ENCODE data around the gene ABTB2.

The ABTB2 gene

GRCh38 chr11:34213366-34213765 lies 144.4 kb downstream of the ABTB2 start:
- peak; percentile 16 for DNase-seq
- in situ Hi-C loops (cut with HindIII; ENCODE audit: low pct_ligation_motif_present, low pct_unique_long_range_greater_than_20kb, low sequenced_read_pairs): no loop called here

- in situ Hi-C loops (cut with HindIII; ENCODE audit: low pct_ligation_motif_present, low pct_unique_long_range_greater_than_20kb, low sequenced_read_pairs): no loop called here
- no peak for DNase-seq
Observed at GRCh38 chr11:34212566-34212965, 145.2 kb downstream of the ABTB2 start.

GRCh38 chr11:34209809-34210208 lies 148.0 kb downstream of the ABTB2 start:
- peak; percentile 31 for DNase-seq
- in situ Hi-C loops (cut with HindIII; ENCODE audit: low pct_ligation_motif_present, low pct_unique_long_range_greater_than_20kb, low sequenced_read_pairs): no loop called here

- DNase-seq: peak; percentile 16
Observed at GRCh38 chr11:34208266-34209135, 149.3 kb downstream of the ABTB2 start.

GRCh38 chr11:34207487-34208180 lies 150.2 kb downstream of the ABTB2 start:
- in situ Hi-C loops (cut with HindIII; ENCODE audit: low pct_ligation_motif_present, low pct_unique_long_range_greater_than_20kb, low sequenced_read_pairs): no loop called here
- DNase-seq: no peak

More at GRCh38 chr11:34208266-34209135, 149.3 kb downstream of the ABTB2 start:
- in situ Hi-C loops (cut with HindIII; ENCODE audit: low pct_ligation_motif_present, low pct_unique_long_range_greater_than_20kb, low sequenced_read_pairs): no loop called here

- DNase-seq: no peak
- in situ Hi-C loops (cut with HindIII; ENCODE audit: low pct_ligation_motif_present, low pct_unique_long_range_greater_than_20kb, low sequenced_read_pairs): no loop called here
Observed at GRCh38 chr11:34206407-34207300, 151.2 kb downstream of the ABTB2 start.

- no peak for DNase-seq
- in situ Hi-C loops (cut with HindIII; ENCODE audit: low pct_ligation_motif_present, low pct_unique_long_range_greater_than_20kb, low sequenced_read_pairs): no loop called here
Observed at GRCh38 chr11:34205326-34206035, 152.3 kb downstream of the ABTB2 start.

- peak; percentile 95 for DNase-seq
- in situ Hi-C loops (cut with HindIII; ENCODE audit: low pct_ligation_motif_present, low pct_unique_long_range_greater_than_20kb, low sequenced_read_pairs): no loop called here
Observed at GRCh38 chr11:34204396-34205279, 153.2 kb downstream of the ABTB2 start.

GRCh38 chr11:34203377-34203871 lies 154.4 kb downstream of the ABTB2 start:
- in situ Hi-C loops (cut with HindIII; ENCODE audit: low pct_ligation_motif_present, low pct_unique_long_range_greater_than_20kb, low sequenced_read_pairs): no loop called here
- DNase-seq: no peak

GRCh38 chr11:34201129-34201528 lies 156.7 kb downstream of the ABTB2 start:
- no peak for DNase-seq
- in situ Hi-C loops (cut with HindIII; ENCODE audit: low pct_ligation_motif_present, low pct_unique_long_range_greater_than_20kb, low sequenced_read_pairs): no loop called here

GRCh38 chr11:34199525-34199924 lies 158.3 kb downstream of the ABTB2 start:
- in situ Hi-C loops (cut with HindIII; ENCODE audit: low pct_ligation_motif_present, low pct_unique_long_range_greater_than_20kb, low sequenced_read_pairs): no loop called here

GRCh38 chr11:34198523-34198922 lies 159.3 kb downstream of the ABTB2 start:
- no peak for DNase-seq
- in situ Hi-C loops (cut with HindIII; ENCODE audit: low pct_ligation_motif_present, low pct_unique_long_range_greater_than_20kb, low sequenced_read_pairs): no loop called here

More at GRCh38 chr11:34199525-34199924, 158.3 kb downstream of the ABTB2 start:
- DNase-seq: no peak

- DNase-seq: no peak
- in situ Hi-C loops (cut with HindIII; ENCODE audit: low pct_ligation_motif_present, low pct_unique_long_range_greater_than_20kb, low sequenced_read_pairs): no loop called here
Observed at GRCh38 chr11:34197256-34197655, 160.6 kb downstream of the ABTB2 start.

GRCh38 chr11:34194576-34195335 lies 163.1 kb downstream of the ABTB2 start:
- in situ Hi-C loops (cut with HindIII; ENCODE audit: low pct_ligation_motif_present, low pct_unique_long_range_greater_than_20kb, low sequenced_read_pairs): no loop called here
- no peak for DNase-seq

GRCh38 chr11:34192481-34193401 lies 165.1 kb downstream of the ABTB2 start:
- DNase-seq: peak; percentile 88
- in situ Hi-C loops (cut with HindIII; ENCODE audit: low pct_ligation_motif_present, low pct_unique_long_range_greater_than_20kb, low sequenced_read_pairs): no loop called here

GRCh38 chr11:34191578-34191977 lies 166.2 kb downstream of the ABTB2 start:
- in situ Hi-C loops (cut with HindIII; ENCODE audit: low pct_ligation_motif_present, low pct_unique_long_range_greater_than_20kb, low sequenced_read_pairs): no loop called here
- no peak for DNase-seq
